ENCODE measurements around the gene SORCS2.

Gene SORCS2

GRCh38 chr4:7429069-7429416 lies 236.7 kb downstream of the SORCS2 start:
- DNase-seq (ENCODE audit: low read depth), result no peak

GRCh38 chr4:7429601-7430078 lies 237.3 kb downstream of the SORCS2 start:
- DNase-seq (ENCODE audit: low read depth), result no peak

- no peak for DNase-seq (ENCODE audit: low read depth)
These were observed 238.1 kb downstream of the SORCS2 start for GRCh38 chr4:7430368-7430964.

GRCh38 chr4:7430965-7431695 lies 238.8 kb downstream of the SORCS2 start:
- DNase-seq (ENCODE audit: low read depth), result no peak

- DNase-seq (ENCODE audit: low read depth), result no peak
These were observed 239.6 kb downstream of the SORCS2 start for GRCh38 chr4:7431696-7432530.

- no peak for DNase-seq (ENCODE audit: low read depth)
These were observed 240.4 kb downstream of the SORCS2 start for GRCh38 chr4:7432531-7433375.

GRCh38 chr4:7433376-7434140 lies 241.2 kb downstream of the SORCS2 start:
- DNase-seq (ENCODE audit: low read depth), result no peak

GRCh38 chr4:7434141-7434765 lies 241.9 kb downstream of the SORCS2 start:
- no peak for DNase-seq (ENCODE audit: low read depth)

- DNase-seq (ENCODE audit: low read depth), result peak; percentile 8
These were observed 242.4 kb downstream of the SORCS2 start, which contains the start of gene PSAPL1 for GRCh38 chr4:7434766-7435150. TSS of gene PSAPL1 (minus strand) at chr4:7434930. CDS start at chr4:7434879, 51 bp downstream.

- no peak for DNase-seq (ENCODE audit: low read depth)
These were observed 243.2 kb downstream of the SORCS2 start for GRCh38 chr4:7435471-7436061.

GRCh38 chr4:7436256-7436655 lies 243.9 kb downstream of the SORCS2 start:
- DNase-seq (ENCODE audit: low read depth), result no peak

- DNase-seq (ENCODE audit: low read depth), result no peak
These were observed 247.4 kb downstream of the SORCS2 start for GRCh38 chr4:7439699-7440098.

- no peak for DNase-seq (ENCODE audit: low read depth)
These were observed 248.9 kb downstream of the SORCS2 start for GRCh38 chr4:7441201-7441600.

- DNase-seq (ENCODE audit: low read depth), result no peak
These were observed 250.3 kb downstream of the SORCS2 start for GRCh38 chr4:7442574-7443162.

GRCh38 chr4:7444314-7444713 lies 252.0 kb downstream of the SORCS2 start:
- DNase-seq (ENCODE audit: low read depth), result no peak

GRCh38 chr4:7444731-7445130 lies 252.4 kb downstream of the SORCS2 start:
- DNase-seq (ENCODE audit: low read depth), result no peak

GRCh38 chr4:7447236-7447635 lies 254.9 kb downstream of the SORCS2 start:
- DNase-seq (ENCODE audit: low read depth), result no peak

- no peak for DNase-seq (ENCODE audit: low read depth)
These were observed 255.7 kb downstream of the SORCS2 start for GRCh38 chr4:7448036-7448435.

GRCh38 chr4:7450775-7451433 lies 258.6 kb downstream of the SORCS2 start:
- DNase-seq (ENCODE audit: low read depth), result no peak

Measured in GM04504 (cell line).